ENCODE results near the gene BMAL2.

Gene BMAL2, protein sequence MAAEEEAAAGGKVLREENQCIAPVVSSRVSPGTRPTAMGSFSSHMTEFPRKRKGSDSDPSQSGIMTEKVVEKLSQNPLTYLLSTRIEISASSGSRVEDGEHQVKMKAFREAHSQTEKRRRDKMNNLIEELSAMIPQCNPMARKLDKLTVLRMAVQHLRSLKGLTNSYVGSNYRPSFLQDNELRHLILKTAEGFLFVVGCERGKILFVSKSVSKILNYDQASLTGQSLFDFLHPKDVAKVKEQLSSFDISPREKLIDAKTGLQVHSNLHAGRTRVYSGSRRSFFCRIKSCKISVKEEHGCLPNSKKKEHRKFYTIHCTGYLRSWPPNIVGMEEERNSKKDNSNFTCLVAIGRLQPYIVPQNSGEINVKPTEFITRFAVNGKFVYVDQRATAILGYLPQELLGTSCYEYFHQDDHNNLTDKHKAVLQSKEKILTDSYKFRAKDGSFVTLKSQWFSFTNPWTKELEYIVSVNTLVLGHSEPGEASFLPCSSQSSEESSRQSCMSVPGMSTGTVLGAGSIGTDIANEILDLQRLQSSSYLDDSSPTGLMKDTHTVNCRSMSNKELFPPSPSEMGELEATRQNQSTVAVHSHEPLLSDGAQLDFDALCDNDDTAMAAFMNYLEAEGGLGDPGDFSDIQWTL

DNA sequence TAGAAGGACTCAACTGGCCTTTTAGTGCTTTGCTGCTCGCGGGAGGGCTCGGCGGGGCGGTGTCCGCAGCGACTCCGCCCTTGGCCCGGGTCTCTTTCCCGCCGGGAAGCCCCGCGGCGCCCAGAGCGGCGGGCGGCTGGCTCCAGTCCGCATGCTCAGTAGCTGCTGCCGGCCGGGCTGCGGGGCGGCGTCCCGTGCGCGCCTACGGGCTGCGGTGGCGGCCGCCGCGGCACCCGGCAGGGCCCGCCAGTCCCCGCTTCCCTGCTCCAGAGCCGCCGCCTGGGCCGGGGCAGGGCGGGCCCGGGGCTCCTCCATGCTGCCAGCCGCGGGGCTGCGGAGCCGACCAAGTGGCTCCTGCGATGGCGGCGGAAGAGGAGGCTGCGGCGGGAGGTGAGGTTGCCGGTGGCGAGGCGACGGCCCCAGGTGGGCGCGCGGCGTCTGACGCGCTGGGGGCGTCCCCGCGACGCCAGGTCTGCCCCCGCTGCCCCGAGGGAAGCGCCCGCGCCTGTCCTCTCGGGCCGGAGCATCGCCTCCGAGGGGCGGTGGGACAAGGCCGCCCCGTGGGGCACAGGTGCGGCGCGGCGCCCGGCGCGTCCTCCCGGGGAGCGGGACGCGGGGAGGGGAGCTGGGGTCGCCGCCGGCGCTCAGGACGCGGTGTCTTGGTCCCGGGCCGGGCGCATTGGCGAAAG, at the start of gene BMAL2:
Gene BMAL2, plus strand, starts transcription at position 123 of the 689 bp plus-strand sequence. Its CDS starts 237 bp downstream, at position 360.
- peak in 1 of 2 experiments; percentile 42 for DNase-seq

DNA sequence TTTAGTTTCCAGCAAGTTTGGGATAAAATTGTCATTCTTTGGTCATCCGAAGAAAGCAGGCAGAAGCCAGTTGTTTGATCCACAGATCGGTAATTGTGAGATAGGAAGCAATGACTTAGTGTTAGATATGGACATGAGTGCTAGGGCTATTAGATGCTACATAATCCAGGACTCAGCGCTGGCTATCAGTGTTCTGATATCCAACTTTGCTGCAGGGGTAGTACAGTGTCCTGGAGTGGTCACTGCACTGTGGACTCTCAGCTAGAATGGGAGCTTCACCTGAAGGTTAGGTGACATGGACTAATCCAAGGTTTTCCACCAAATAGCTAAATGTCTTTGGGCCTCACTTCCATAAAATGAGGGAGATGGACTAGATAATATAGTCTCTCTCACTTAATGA, 48.6 kb upstream of the BMAL2 start:
- DNase-seq = no peak

DNA sequence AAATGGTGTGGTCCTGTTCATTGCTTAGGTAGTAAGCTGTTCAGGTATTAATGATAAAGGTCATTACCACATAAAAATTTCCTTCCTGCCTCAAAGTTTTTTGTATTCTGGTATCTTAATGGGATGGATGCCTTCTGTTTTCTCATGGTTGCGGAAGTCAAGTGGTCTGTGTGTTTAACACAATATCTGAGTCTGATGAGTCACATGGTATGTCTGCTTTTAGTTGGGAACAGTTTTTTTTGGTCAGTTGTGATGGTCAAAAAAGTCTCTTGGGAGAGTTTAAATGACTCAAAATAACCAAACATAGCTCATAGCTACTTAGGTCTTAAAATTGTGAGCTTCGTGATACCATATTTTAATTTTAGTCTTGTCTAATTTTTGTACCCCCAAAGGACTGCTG, 47.9 kb upstream of the BMAL2 start:
- no peak for DNase-seq

DNA sequence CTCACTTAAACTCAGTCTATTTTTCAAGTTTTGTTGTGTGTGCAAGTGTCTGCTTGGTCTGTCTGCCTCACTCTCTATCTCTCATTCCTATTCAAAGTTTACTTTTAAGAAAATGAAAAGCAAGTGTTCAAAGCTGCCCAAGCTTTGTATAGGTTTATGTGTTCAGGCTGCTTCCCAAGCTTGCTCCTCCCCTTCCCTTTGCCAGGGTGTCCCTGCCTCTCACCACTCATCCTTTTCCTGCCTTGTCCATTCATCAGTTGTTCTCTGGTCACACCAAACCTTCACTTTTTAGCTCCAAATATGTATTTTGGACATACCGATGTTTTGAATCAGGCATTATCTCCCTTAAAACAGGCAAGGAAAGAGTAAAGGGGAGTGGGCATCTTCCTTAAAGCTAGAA, 47.2 kb upstream of the BMAL2 start:
- no peak for DNase-seq

GRCh38 chr12:27289414-27289813, 43.2 kb upstream of the BMAL2 start:
- DNase-seq = no peak

GRCh38 chr12:27290501-27291168, 42.0 kb upstream of the BMAL2 start:
- no peak for DNase-seq

- DNase-seq = no peak
Measured at GRCh38 chr12:27291862-27292261, 40.8 kb upstream of the BMAL2 start.

DNA sequence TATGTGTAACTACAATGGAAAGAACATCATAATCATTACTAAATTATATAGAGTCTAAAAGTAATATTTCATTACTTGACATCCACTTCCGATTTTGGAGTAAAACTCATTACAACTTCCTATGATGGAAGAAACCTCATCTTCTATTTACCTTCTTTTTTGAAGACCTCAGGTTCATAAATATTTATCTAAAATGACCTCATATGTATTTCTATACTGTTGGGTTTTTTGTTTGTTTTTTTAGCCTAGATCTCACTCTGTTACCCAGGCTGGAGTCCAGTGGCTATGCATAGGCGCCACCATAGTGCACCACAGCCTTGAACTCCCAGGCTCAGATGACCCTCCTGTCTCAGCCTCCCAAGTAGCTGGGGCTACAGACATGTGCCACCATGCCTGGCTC, 39.9 kb upstream of the BMAL2 start:
- DNase-seq = no peak

GRCh38 chr12:27293463-27293862, 39.2 kb upstream of the BMAL2 start:
- no peak for DNase-seq

DNA sequence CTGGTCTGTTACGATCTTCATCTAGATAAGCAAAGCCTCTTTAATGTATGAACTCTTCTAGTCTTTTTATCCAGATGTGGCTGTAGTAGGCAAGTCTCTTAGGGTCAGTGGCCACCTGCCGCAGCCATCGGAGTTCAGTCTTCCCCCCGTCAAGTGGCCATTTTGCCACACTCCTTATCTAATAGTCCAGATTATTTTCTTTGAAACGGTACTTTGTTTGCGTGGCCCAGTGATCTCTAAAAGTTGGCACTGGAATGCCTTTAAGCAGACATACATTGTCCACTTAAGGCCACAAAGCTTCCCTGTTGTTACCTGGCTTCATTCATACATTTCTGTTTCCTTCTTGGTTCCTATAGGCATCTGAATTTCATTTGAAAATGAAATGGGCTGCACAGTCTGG, 36.0 kb upstream of the BMAL2 start:
- DNase-seq = no peak

GRCh38 chr12:27297566-27297965, 35.1 kb upstream of the BMAL2 start:
- DNase-seq = no peak

GRCh38 chr12:27299102-27299501, 33.5 kb upstream of the BMAL2 start:
- no peak for DNase-seq

DNA sequence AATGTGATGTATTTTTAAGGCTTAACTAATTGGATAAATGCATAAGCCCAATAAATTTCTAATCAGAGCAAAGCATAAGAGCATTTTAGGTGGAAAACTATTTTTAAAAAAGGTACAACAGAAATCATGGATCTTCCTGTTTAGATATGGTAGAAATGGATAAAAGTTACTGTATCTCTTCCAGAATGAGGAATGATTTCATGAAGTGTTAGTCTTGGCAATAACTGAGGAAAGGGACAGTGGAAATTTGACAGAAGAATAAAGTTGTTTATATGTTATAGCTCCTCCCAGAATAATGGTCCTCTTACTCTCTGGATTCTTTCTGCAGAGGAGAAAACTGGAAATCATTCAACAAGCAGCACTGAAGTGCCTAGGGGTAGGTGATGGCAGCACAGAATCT, 32.4 kb upstream of the BMAL2 start:
- no peak for DNase-seq

DNA sequence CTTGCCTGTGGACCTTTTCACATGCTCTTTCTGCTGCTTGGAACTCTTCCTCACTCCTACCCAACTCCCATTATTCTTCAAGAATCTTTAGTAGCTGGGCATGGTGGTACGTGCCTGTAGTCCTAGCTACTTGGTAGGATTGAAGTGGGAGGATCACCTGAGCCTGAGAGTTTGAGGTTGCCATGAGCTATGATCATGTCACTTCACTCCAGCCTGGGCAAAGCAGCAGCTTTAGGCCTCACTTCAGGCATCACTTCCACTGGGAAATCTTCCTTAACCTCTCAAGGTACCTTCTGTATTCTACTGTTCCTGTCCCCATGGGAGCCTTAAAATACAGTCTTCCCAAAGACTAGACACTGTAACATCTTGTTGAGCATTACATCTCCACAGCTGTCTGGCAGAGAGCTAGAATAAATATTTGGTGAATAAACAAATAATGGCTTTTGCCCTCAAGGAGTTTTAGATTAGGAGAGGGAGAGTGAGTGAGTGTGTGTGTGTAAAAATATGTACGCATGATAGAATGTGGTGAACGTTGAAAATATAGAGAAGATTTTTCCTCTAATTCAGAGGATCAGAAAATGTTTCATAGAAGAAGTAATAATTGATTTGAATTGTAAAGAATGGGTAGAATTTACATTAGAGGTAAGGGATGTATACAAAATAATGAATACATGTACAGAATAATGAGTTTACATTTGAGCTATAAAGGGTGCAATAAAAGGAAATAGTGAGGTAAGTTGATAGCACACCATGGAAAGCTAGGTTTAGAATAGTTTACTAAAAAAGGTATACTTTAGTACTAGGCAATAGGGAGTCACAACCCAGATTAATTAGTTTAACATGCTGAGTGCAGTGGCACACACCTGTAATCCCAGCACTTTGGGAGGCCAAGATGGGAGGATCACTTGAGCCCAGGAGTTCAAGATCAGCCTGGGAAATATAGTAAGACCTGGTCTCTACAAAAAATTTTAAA, 29.2 kb upstream of the BMAL2 start:
- no peak for DNase-seq

DNA sequence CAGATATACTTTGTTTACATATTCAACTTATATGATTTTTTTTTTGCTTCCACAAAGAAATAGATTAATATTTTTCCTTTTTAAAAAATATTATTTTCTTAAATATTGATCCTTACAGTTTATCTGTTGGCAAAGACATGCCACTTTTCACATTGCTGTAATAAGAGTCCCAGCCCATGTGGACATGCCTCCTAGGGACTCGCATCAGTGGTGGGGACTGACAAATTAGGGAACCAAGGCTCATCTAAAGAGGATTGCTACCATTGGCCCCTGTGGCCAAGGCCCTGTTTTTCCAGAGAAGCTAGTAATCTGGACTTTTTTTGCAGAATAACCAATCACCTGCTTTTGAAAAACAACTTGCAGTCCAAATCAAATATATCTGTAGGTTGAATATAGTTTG, 27.8 kb upstream of the BMAL2 start:
- DNase-seq = no peak

- DNase-seq = no peak
Measured at GRCh38 chr12:27305673-27306456, 26.8 kb upstream of the BMAL2 start.

- no peak for DNase-seq
Measured at GRCh38 chr12:27309293-27309994, 23.2 kb upstream of the BMAL2 start.

GRCh38 chr12:27309995-27310315, 22.7 kb upstream of the BMAL2 start:
- DNase-seq = no peak

- no peak for DNase-seq
Measured at GRCh38 chr12:27316947-27317346, 15.7 kb upstream of the BMAL2 start.

- DNase-seq = no peak
Measured at GRCh38 chr12:27319409-27319808, 13.2 kb upstream of the BMAL2 start.

DNA sequence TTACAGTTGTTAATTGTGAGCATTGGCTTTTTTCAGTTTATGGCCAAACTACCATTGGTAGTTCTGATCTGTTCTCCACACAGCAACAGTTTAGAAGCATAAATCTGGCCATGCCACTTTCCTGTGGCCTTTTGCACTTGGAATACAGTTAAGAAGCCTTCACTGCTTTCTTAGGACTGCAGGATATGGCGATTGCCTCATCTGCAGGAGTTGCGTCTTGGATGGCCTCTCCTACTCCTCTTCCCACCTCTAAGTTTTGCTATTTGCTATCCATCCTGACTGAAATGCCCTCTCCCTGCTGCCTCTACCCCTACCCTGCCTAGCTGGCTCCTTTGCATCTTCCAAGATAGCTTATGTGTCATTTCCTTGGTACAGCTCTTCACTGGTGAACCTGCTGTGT, 12.8 kb upstream of the BMAL2 start:
- DNase-seq = no peak

Data from NCI-H187 (cell line).